Bronchial epithelial cell (primary cell): ENCODE results near the gene SAMD4A. TPM values are rescaled to one million over a fixed set of nuclear protein-coding genes. Genes with fewer than 3 reads are reported as not detected.

Source experiments
- DNase-seq: peaks from one replicate; pipeline ENCODE4 v3.0.0-alpha.2; 2010; ENCODE audit warnings: low read depth
- FAIRE-seq: peaks from 2 replicates; lab custom pipeline; 2011; peaks lifted over from hg19 to GRCh38; lab: Jason Lieb, UNC
- H3K27me3 ChIP-seq: 2 replicates; pipeline ENCODE4 v1.5.1; 2011; ENCODE audit warnings: low read length; ENCODE audit not compliant: control insufficient read depth, insufficient read depth
- H3K36me3 ChIP-seq: 2 replicates; pipeline ENCODE4 v1.5.1; 2011; ENCODE audit warnings: low read length; ENCODE audit not compliant: control insufficient read depth, insufficient read depth
- H3K4me3 ChIP-seq: 2 replicates; pipeline ENCODE4 v1.5.1; 2011; ENCODE audit warnings: mild to moderate bottlenecking, low read depth, low read length, control low read depth
- CTCF ChIP-seq: IDR thresholded peaks from 2 replicates; pipeline ENCODE4 v1.5.1; 2011; ENCODE audit warnings: mild to moderate bottlenecking, moderate library complexity, low read length, control low read depth, inconsistent platforms; ENCODE audit not compliant: insufficient read depth, severe bottlenecking
- total RNA-seq: library from RNA; depleted of rRNA; stranded (reverse); fragments of >200 nt; gene quantifications from 2 replicates; pipeline ENCODE4 v1.2.1, GENCODE V29; 2014

SAMD4A gene
- total RNA-seq, 1 donor from 2014 or later = 13.4 TPM

- no peak for FAIRE-seq
- DNase-seq = no peak
- H3K4me3 ChIP-seq = no peak overlapping the region
- H3K27me3 ChIP-seq = no peaks in the 10 kb centered on the region
- no peak for TF ChIP-seq CTCF
- peaks cover 3% of the 10 kb centered on the region for H3K36me3 ChIP-seq
These were observed 139.8 kb downstream of the SAMD4A start for GRCh38 chr14:54706769-54707168.

GRCh38 chr14:54708161-54708560 is 141.2 kb downstream of the SAMD4A start:
- TF ChIP-seq CTCF = no peak
- no peak for FAIRE-seq
- DNase-seq = no peak
- Histone ChIP-seq H3K36me3 (peaks cover 1% of the 10 kb centered on the region), H3K4me3 (no peak overlapping the region), H3K27me3 (no peaks in the 10 kb centered on the region)

- DNase-seq (no peak), FAIRE-seq (no peak)
- H3K27me3 ChIP-seq = no peaks in the 10 kb centered on the region
- H3K4me3 ChIP-seq = no peak overlapping the region
- TF ChIP-seq CTCF = no peak
- peaks cover 1% of the 10 kb centered on the region for H3K36me3 ChIP-seq
These were observed 142.1 kb downstream of the SAMD4A start for GRCh38 chr14:54708982-54709381.

GRCh38 chr14:54709444-54709843 is 142.5 kb downstream of the SAMD4A start:
- FAIRE-seq = no peak
- no peak overlapping the region for H3K4me3 ChIP-seq
- no peak for DNase-seq
- no peak for TF ChIP-seq CTCF
- H3K27me3 ChIP-seq = no peaks in the 10 kb centered on the region
- H3K36me3 ChIP-seq = peaks cover 1% of the 10 kb centered on the region

GRCh38 chr14:54709867-54710266 is 142.9 kb downstream of the SAMD4A start:
- FAIRE-seq (no peak), DNase-seq (no peak)
- Histone ChIP-seq H3K36me3 (peaks cover 1% of the 10 kb centered on the region), H3K27me3 (no peaks in the 10 kb centered on the region), H3K4me3 (no peak overlapping the region)
- no peak for TF ChIP-seq CTCF

GRCh38 chr14:54711312-54711711 is 144.4 kb downstream of the SAMD4A start:
- Histone ChIP-seq H3K4me3 (no peak overlapping the region), H3K27me3 (no peaks in the 10 kb centered on the region), H3K36me3 (peaks cover 1% of the 10 kb centered on the region)
- DNase-seq = no peak
- TF ChIP-seq CTCF = no peak
- no peak for FAIRE-seq
